Measurements from ENCODE around the gene PQBP1.

DNA sequence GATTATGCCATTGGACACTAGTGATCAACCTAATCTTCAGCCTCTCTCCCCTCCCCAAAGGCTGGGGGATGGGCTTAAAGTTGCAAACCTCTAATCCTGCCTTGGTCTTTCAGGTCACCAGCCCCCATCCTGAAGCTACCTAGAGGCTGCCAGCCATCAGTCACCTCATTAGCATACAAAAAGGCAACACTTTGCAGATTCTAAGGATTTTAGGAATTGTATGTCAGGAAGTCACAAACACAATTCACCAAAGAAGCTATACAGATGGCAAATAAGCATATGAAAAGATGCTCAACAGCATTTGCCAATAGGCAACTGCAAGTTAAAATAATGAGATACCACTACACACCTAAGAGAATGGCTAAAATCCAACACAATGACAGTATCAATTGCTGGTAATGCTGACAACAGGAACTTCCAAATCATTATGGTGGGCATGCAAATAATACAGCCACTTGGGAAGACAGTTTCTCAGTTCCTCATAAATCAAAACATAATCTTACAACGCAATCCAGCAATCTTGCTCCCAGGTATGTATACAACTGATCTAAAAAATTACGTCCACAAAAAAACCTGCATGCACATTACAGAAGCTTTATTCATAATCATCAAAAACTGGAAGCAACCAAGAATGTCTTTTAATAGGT is 30.1 kb downstream of the PQBP1 start:
- TF ChIP-seq, protein P1, sequence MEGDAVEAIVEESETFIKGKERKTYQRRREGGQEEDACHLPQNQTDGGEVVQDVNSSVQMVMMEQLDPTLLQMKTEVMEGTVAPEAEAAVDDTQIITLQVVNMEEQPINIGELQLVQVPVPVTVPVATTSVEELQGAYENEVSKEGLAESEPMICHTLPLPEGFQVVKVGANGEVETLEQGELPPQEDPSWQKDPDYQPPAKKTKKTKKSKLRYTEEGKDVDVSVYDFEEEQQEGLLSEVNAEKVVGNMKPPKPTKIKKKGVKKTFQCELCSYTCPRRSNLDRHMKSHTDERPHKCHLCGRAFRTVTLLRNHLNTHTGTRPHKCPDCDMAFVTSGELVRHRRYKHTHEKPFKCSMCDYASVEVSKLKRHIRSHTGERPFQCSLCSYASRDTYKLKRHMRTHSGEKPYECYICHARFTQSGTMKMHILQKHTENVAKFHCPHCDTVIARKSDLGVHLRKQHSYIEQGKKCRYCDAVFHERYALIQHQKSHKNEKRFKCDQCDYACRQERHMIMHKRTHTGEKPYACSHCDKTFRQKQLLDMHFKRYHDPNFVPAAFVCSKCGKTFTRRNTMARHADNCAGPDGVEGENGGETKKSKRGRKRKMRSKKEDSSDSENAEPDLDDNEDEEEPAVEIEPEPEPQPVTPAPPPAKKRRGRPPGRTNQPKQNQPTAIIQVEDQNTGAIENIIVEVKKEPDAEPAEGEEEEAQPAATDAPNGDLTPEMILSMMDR (IDR thresholded peaks at IDR 0.05; ENCODE audit: insufficient read depth, low read length): no peak
- TF ChIP-seq, protein P2, sequence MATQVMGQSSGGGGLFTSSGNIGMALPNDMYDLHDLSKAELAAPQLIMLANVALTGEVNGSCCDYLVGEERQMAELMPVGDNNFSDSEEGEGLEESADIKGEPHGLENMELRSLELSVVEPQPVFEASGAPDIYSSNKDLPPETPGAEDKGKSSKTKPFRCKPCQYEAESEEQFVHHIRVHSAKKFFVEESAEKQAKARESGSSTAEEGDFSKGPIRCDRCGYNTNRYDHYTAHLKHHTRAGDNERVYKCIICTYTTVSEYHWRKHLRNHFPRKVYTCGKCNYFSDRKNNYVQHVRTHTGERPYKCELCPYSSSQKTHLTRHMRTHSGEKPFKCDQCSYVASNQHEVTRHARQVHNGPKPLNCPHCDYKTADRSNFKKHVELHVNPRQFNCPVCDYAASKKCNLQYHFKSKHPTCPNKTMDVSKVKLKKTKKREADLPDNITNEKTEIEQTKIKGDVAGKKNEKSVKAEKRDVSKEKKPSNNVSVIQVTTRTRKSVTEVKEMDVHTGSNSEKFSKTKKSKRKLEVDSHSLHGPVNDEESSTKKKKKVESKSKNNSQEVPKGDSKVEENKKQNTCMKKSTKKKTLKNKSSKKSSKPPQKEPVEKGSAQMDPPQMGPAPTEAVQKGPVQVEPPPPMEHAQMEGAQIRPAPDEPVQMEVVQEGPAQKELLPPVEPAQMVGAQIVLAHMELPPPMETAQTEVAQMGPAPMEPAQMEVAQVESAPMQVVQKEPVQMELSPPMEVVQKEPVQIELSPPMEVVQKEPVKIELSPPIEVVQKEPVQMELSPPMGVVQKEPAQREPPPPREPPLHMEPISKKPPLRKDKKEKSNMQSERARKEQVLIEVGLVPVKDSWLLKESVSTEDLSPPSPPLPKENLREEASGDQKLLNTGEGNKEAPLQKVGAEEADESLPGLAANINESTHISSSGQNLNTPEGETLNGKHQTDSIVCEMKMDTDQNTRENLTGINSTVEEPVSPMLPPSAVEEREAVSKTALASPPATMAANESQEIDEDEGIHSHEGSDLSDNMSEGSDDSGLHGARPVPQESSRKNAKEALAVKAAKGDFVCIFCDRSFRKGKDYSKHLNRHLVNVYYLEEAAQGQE (IDR thresholded peaks at IDR 0.05; ENCODE audit: insufficient replicate concordance, low read depth): no peak
- TF ChIP-seq GABPA (IDR thresholded peaks at IDR 0.05; ENCODE audit: low read depth): no peak
